Endothelial cell of umbilical vein (primary cell): ENCODE results near the gene AGBL4. TPM values are rescaled to one million over a fixed set of nuclear protein-coding genes. Genes with fewer than 3 reads are reported as not detected.

Experiments
- BruUV-seq: library from RNA; stranded (reverse); fragments of 400-500 nt; replicated peaks from 2 replicates; lab custom pipeline; 2021; lab: Mats Ljungman, UMichigan
- CTCF ChIA-PET: fragments of 300-600, 350-600 bp; sonication (Branson Sonifier 250); formaldehyde crosslinking; loops from one replicate; lab custom pipeline; 2021; ENCODE audit warnings: antibody characterized with exemption, inconsistent platforms; lab: Charles Lee
- POLR2A ChIA-PET: fragments of 300-600, 350-600 bp; sonication (Branson Sonifier 250); formaldehyde crosslinking; loops from one replicate; lab custom pipeline; 2021; ENCODE audit warnings: antibody characterized with exemption, inconsistent platforms; lab: Charles Lee
- DNase-seq: peaks from one replicate; pipeline ENCODE4 v3.0.0-alpha.2; 2011; ENCODE audit warnings: low read depth, low spot score
- FAIRE-seq: peaks from 2 replicates; lab custom pipeline; 2011; peaks lifted over from hg19 to GRCh38; lab: Jason Lieb, UNC
- H2AFZ ChIP-seq: 2 replicates; pipeline ENCODE4 v1.6.0; 2012; ENCODE audit warnings: low read depth, low read length, control low read depth, inconsistent platforms
- H3K27ac ChIP-seq: 2 replicates; pipeline ENCODE4 v1.5.1; 2011; ENCODE audit warnings: low read depth, mild to moderate bottlenecking, control low read depth, low read length, moderate library complexity; ENCODE audit not compliant: insufficient read depth
- H3K27me3 ChIP-seq, 2 experiments: 2 replicates each; pipeline versions ENCODE4 v1.6.0 to v1.6.1; 2011; ENCODE audit warnings: low read length in 2 of 2, mixed read lengths in 1 of 2; ENCODE audit not compliant: control insufficient read depth in 2 of 2, insufficient read depth in 2 of 2
- H3K36me3 ChIP-seq, 2 experiments: 2 replicates in 1 of 2; 3 replicates in 1 of 2; pipeline ENCODE4 v1.5.1; 2011; ENCODE audit warnings: low read length in 2 of 2, mild to moderate bottlenecking in 1 of 2, moderate library complexity in 1 of 2; ENCODE audit not compliant: control insufficient read depth in 2 of 2, insufficient read depth in 2 of 2; ENCODE audit errors: extremely low read depth in 1 of 2
- H3K4me1 ChIP-seq: 3 replicates; pipeline ENCODE4 v1.5.1; 2011; ENCODE audit warnings: mild to moderate bottlenecking, low read length; ENCODE audit not compliant: control insufficient read depth, insufficient read depth; ENCODE audit errors: extremely low read depth
- H3K4me2 ChIP-seq: 2 replicates; pipeline ENCODE4 v1.6.1; 2011; ENCODE audit warnings: low read length, control low read depth, mixed read lengths; ENCODE audit not compliant: insufficient read depth
- H3K4me3 ChIP-seq, 3 experiments: fragments of 200-600 bp in 1 of 3; sonication (generic), shearing (Covaris generic) in 1 of 3; replicated peaks in 1 of 3; 2 replicates each; pipeline ENCODE4 v1.5.1; 2011 to 2016; ENCODE audit warnings: control low read depth in 3 of 3, low read length in 3 of 3, mild to moderate bottlenecking in 2 of 3, inconsistent platforms in 1 of 3, low read depth in 1 of 3, moderate library complexity in 1 of 3; ENCODE audit not compliant: insufficient read depth in 1 of 3
- H3K79me2 ChIP-seq: 2 replicates; pipeline ENCODE4 v1.6.0; 2012; ENCODE audit warnings: low read length, inconsistent platforms; ENCODE audit not compliant: control insufficient read depth, insufficient read depth
- H3K9ac ChIP-seq: replicated peaks from 2 replicates; pipeline ENCODE3; 2011; ENCODE audit warnings: low read length, control low read depth; ENCODE audit not compliant: insufficient read depth; ENCODE audit errors: extremely low read depth
- H3K9me1 ChIP-seq: replicated peaks from 3 replicates; pipeline ENCODE4 v1.6.0; 2011; ENCODE audit warnings: mild to moderate bottlenecking, low read length; ENCODE audit not compliant: control insufficient read depth, insufficient read depth; ENCODE audit errors: extremely low read depth
- H3K9me3 ChIP-seq: replicated peaks from 2 replicates; pipeline ENCODE4 v1.5.1; 2012; ENCODE audit warnings: low read length, inconsistent platforms; ENCODE audit not compliant: control insufficient read depth, insufficient read depth
- H4K20me1 ChIP-seq: replicated peaks from 2 replicates; pipeline ENCODE3; 2011; ENCODE audit warnings: mild to moderate bottlenecking, low read length; ENCODE audit not compliant: control insufficient read depth, insufficient read depth; ENCODE audit errors: extremely low read depth
- EZH2 ChIP-seq: IDR thresholded peaks from 2 replicates; pipeline ENCODE4 v1.6.1; 2012; ENCODE audit warnings: borderline replicate concordance, low read depth, mild to moderate bottlenecking, moderate library complexity, low read length, inconsistent platforms; ENCODE audit not compliant: severe bottlenecking
- FOS ChIP-seq: IDR thresholded peaks from 2 replicates; pipeline ENCODE4 v1.6.1; 2011; ENCODE audit warnings: mild to moderate bottlenecking, low read length, moderate library complexity, borderline replicate concordance; ENCODE audit not compliant: insufficient read depth
- GATA2 ChIP-seq: IDR thresholded peaks from 2 replicates; pipeline ENCODE4 v1.7.0; 2011; ENCODE audit warnings: low read depth, mild to moderate bottlenecking, moderate library complexity, mixed read lengths, low read length; ENCODE audit not compliant: insufficient read length, insufficient read depth
- JUN ChIP-seq: IDR thresholded peaks from 2 replicates; pipeline ENCODE4 v1.6.1; 2011; ENCODE audit warnings: borderline replicate concordance, low read depth; ENCODE audit not compliant: insufficient read length, insufficient read depth
- MYC ChIP-seq: IDR thresholded peaks from one replicate; pipeline ENCODE4 v1.6.1; 2011; ENCODE audit warnings: mild to moderate bottlenecking, low read depth, low read length
- POLR2A ChIP-seq: IDR thresholded peaks from 2 replicates; pipeline ENCODE4 v1.6.1; 2012; ENCODE audit warnings: low read depth, mild to moderate bottlenecking, control low read depth, low read length
- POLR2AphosphoS5 ChIP-seq: IDR thresholded peaks from 2 replicates; pipeline ENCODE4 v1.6.1; 2012; ENCODE audit warnings: low read depth, mild to moderate bottlenecking, control low read depth, low read length, moderate library complexity; ENCODE audit not compliant: insufficient read depth
- dilution Hi-C: fragments of 300-500 bp; cut with MboI; formaldehyde crosslinking; loops from one replicate; pipeline ENCODE4 v1.15.0; 2019; ENCODE audit warnings: low sequenced_read_pairs; ENCODE audit not compliant: extremely low pct_ligation_motif_present
- intact Hi-C: fragments of 100-400 bp; cut with micrococcal nuclease; formaldehyde crosslinking; loops from one replicate; pipeline ENCODE4 v1.10.0; 2022
- polyA plus RNA-seq, 4 experiments: library from polyadenylated mRNA; depleted of rRNA in 3 of 4; stranded (reverse) in 3 of 4; unstranded in 1 of 4; fragments of >200 nt; gene quantifications; 2 replicates each; pipeline versions ENCODE4 v1.2.1 to v1.2.3, GENCODE V29; 2011 to 2012; ENCODE audit warnings: missing spikeins in 1 of 4
- total RNA-seq: library from RNA; stranded (reverse); gene quantifications from 2 replicates; pipeline ENCODE4 v1.2.3, GENCODE V29; 2021
- TF ChIP-seq, protein P1 (sequence below), 2 donors: IDR thresholded peaks; 1 replicate in 1 of 2; 2 replicates in 1 of 2; pipeline ENCODE4 v1.5.1; 2011; ENCODE audit warnings: low read length in 2 of 2, mild to moderate bottlenecking in 2 of 2, moderate library complexity in 2 of 2, control low read depth in 1 of 2, inconsistent platforms in 1 of 2, low read depth in 1 of 2; ENCODE audit not compliant: insufficient read depth in 1 of 2; ENCODE audit errors: extremely low read depth in 1 of 2
- TF ChIP-seq, protein P2 (sequence below): IDR thresholded peaks from 2 replicates; pipeline ENCODE4 v1.6.1; 2011; ENCODE audit not compliant: insufficient read depth, insufficient read length

The AGBL4 gene
- total and polyA plus RNA-seq, 2 donors (not counting 3 experiments of a cell fraction or from before 2014, with no cell fraction given) = not detected

DNA sequence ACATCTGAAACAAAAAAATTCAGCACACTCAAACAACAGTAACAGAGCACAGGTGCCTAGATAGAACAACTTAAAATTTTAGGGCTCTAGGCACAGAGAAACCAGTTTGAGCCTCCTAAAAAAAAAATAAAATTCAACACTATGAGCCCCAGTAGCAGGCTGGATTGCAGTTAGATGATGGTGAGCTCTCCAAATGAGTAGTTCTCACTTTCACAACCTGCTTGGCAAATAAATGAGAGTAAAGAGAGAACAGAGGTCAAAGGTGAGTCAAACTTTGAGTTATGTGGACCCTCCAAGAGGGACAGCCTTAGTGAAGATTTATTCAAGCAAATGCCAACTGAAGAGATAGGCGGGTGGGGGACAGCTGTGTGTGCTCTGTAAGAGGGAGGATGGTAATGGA, 1250.6 kb downstream of the AGBL4 start:
- H3K4me3 ChIP-seq = no peak overlapping the region
- DNase-seq (no peak), FAIRE-seq (no peak)
- no peaks in the 10 kb centered on the region for H3K79me2 ChIP-seq
- no peak overlapping the region for H3K4me2 ChIP-seq
- H3K27ac ChIP-seq = no peak overlapping the region
- no peak overlapping the region for H2AFZ ChIP-seq
- H3K36me3 ChIP-seq = no peaks in the 10 kb centered on the region
- ChIA-PET POLR2A (no interaction called here), CTCF (no interaction called here)
- intact Hi-C loops (no loop called here), dilution Hi-C loops (no loop called here)
- no TSS peak for BruUV-seq
- no peaks in the 10 kb centered on the region for H4K20me1 ChIP-seq
- H3K27me3 ChIP-seq = peaks cover 0 to 2% of the 10 kb centered on the region in 2 experiments
- no peaks in the 10 kb centered on the region for H3K9me3 ChIP-seq
- H3K9ac ChIP-seq = no peak overlapping the region
- TF ChIP-seq JUN (no peak), GATA2 (no peak), MYC (no peak), FOS (no peak), POLR2A (no peak), EZH2 (no peak), POLR2AphosphoS5 (no peak)
- TF ChIP-seq, protein P1, sequence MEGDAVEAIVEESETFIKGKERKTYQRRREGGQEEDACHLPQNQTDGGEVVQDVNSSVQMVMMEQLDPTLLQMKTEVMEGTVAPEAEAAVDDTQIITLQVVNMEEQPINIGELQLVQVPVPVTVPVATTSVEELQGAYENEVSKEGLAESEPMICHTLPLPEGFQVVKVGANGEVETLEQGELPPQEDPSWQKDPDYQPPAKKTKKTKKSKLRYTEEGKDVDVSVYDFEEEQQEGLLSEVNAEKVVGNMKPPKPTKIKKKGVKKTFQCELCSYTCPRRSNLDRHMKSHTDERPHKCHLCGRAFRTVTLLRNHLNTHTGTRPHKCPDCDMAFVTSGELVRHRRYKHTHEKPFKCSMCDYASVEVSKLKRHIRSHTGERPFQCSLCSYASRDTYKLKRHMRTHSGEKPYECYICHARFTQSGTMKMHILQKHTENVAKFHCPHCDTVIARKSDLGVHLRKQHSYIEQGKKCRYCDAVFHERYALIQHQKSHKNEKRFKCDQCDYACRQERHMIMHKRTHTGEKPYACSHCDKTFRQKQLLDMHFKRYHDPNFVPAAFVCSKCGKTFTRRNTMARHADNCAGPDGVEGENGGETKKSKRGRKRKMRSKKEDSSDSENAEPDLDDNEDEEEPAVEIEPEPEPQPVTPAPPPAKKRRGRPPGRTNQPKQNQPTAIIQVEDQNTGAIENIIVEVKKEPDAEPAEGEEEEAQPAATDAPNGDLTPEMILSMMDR (IDR thresholded peaks at IDR 0.05; ENCODE audit: extremely low read depth in 1 of 2, insufficient read depth in 1 of 2, low read depth in 1 of 2, low read length in 2 of 2) = no peak
- TF ChIP-seq, protein P2, sequence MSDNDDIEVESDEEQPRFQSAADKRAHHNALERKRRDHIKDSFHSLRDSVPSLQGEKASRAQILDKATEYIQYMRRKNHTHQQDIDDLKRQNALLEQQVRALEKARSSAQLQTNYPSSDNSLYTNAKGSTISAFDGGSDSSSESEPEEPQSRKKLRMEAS = no peak
- H3K9me1 ChIP-seq = no peaks in the 10 kb centered on the region
- H3K4me1 ChIP-seq = no peaks in the 10 kb centered on the region
